Activated CD4-positive, alpha-beta T cell treated with anti-CD3 and anti-CD28 coated beads for 4 hours (primary cell): ENCODE results near the gene TSHZ2.
"Not testable (repeated sequence)": the region's sequence is repeated elsewhere in the genome, so short reads cannot be mapped to it uniquely, and the experiment has no call there.

ENCODE experiments used
- DNase-seq, 2 donors: peaks; one replicate each; pipeline ENCODE4 v3.0.0-alpha.2; 2020

Gene TSHZ2

DNA sequence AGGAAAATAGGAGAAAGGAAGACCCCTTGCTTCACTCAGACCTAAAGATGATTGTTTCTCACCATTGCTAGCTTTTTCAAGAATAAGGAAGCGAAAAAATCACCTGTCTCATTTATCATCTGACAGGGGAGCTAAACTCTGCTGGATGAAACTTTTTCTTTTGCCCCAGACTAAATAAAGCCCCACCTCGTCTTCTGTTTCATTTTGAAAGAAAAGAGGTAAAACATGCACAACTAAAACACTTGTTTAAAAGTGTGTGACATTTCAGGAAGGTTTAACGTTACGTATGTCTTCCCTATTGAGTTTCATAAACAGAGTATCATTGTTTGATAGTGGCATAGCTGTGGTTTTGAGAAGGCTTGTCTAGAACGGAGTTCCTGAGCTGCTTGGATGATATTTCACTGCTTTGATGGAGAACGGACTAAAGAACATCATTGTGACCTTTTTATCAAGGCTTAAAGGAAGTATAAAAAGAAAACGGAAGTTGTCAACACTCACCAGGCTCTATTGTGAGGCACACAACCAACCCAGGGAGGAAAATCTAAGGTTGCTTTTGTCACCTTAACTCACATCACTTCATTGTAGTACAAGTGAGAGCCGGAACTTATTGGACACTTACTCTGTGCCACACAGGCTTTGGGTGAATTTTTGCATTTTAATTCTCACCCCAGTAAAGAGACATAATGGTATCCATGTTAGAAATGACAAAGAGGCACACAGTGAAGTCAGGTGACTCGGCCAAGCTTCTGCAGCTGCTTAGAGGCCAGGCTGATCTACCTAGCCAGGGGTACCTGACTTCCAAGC, 29.5 kb downstream of the TSHZ2 start:
- DNase-seq = peak in 1 of 2 donors; percentile 12

- DNase-seq = no peak
Observed at GRCh38 chr20:53002786-53003185, 30.6 kb downstream of the TSHZ2 start.

DNA sequence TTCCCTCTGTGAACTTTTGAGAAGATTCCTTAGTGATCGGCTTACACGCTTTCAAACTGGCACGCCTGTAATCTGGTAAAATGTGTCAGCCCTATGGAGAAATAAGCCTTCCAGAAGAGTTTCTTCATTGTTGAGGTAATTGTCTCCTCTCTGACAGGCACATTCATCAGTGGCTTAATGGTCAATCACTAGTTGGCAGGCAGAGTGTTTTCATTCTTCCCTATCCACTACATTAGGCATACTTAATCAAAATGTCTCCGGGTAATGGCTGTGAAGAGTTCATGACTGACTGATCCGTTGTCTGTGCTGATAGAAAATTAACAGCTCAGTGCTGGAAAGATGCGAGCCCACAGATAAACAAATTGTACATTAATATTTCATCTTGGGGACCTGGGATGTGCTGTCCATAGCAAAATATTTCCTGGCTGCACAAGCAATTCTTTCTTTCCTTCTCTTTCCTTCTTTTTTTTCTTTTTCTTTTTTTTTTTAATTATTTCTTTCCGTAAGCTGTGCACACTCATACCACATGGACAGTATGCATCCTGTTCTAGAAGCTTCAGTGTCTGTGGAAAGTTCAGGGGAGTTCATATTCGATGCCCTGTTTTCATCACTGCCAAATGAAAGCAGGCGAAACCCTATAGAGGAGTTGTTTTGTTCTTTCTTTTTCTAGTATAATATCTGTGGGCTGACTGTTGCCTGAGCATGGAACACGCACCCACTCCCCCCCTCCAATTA, 31.4 kb downstream of the TSHZ2 start:
- DNase-seq = no peak

DNA sequence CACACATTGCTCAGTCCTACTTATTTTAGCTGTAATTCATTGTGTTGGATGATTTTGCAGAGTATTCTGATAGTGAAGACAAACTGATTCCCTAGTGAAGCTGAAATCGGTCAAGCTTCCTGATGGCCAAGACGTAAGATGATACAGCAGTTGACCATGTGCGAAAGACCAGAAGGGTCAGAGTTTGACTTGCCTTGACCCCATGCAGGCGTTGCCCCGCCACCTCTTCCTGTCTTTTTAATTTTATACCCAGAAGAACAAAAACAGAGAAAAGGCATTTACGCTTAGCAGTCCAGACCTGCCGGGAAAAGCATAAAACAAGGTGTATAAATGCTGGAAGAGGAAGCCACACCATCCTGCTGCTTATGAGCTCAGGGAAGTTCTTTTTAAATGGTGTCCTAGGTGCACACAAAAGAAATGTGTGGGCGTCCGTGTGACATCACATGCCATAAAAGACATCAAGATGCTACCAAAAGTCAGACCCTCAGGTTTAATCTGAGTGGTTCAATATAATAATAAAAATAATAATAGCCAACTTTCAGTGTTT, 32.2 kb downstream of the TSHZ2 start:
- DNase-seq = peak in 1 of 2 donors; percentile 27

- no peak for DNase-seq
Observed at GRCh38 chr20:53009979-53010735, 38.0 kb downstream of the TSHZ2 start.

DNA sequence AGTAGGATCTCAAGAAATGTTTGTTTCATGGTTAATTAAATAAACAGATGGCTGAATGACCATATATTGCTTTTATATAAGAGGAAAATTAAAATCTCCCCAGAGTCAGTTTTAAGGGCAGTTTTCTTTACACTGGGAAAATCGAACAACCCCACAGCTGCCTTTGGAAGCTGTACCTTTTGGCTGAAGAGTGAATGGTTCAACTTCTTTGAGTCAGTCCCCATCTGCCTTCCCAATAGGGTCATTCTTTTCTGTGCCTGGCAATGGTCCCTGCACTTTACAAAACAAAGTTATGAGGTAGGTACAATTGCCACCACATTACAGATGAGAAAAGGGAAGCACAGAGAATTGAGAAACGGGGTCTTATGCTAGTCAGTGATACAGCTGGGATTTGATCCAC, 39.5 kb downstream of the TSHZ2 start:
- no peak for DNase-seq

DNA sequence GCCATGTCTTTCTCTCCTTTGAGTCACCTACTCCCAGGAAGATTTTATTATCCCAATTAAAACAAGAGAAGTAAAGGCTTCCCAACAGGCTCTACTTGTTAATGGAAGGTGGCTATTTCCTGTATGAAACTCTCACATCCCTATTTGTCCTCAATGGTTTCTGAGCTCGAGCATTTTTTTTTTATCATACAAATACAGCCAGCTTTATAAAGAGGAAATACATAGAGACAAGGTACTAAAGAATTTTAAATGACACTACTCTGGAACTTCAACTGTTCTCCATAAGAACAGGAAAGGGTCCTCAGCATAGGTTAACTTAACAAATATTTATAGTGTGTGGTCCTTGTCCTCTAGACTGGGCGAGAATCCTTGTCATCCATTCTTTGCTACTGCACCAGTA, 41.0 kb downstream of the TSHZ2 start:
- no peak for DNase-seq

GRCh38 chr20:53013847-53014246, 41.7 kb downstream of the TSHZ2 start:
- no peak for DNase-seq

- DNase-seq = no peak
Observed at GRCh38 chr20:53016071-53016470, 43.9 kb downstream of the TSHZ2 start.

- no peak for DNase-seq
Observed at GRCh38 chr20:53016534-53017042, 44.4 kb downstream of the TSHZ2 start.

GRCh38 chr20:53017206-53017605, 45.0 kb downstream of the TSHZ2 start:
- no peak for DNase-seq

DNA sequence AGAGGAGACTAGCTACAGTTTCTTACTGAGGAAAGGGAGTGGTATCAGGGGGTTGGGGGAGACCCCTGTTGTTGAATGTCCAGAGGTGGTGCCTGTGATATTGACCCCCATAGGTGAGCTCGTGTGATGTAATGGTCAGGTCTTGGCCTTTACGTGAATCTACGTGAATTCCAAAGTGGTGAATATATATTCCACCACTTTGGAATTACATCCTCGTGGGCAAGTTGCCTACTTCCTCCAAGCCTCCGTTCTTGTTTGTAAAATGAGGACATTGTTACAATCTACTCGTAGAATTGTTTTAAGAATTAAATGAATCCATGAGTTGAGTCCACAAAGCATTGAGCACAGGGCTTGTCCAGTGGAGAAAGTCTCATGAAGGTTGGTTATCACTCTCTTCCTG, 47.3 kb downstream of the TSHZ2 start:
- DNase-seq = no peak

- no peak for DNase-seq
Observed at GRCh38 chr20:53020376-53020775, 48.2 kb downstream of the TSHZ2 start.

DNA sequence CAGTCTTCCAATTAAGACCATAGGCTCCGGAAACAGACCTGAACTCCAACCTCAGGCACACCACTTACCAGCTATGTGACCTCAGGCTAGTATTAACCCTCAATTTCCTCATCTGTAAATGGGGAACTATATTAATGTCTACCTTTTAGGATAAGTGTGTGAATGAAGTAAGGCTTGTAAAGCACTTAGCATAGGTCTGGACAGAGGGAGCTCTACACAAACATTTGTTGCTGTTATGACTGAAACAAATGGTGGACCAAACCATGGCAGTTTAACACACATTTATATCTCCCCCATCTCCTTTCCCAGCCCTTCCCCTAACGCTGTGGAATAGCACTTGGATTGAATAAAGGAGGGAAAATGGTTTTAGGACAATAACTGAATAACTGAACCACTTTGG, 48.7 kb downstream of the TSHZ2 start:
- DNase-seq = no peak

DNA sequence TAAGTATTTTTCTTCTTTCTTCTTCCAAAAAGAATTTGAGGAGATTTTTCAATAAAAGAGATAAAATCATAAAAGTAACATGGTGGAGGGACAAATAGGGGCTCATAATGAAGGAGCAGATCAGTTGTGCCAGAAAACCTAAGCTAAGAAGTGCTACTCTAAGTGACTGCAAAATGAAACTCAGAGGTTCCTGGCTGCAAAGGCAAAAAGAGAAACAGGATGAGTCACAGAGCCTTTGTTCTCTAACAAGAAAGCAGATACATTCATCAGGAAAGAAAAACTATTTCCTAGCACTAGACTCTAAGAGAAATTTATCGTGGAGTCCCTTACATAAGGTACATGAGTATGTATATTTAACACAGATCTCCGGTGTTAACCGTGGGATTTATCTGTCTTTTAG, 49.8 kb downstream of the TSHZ2 start:
- DNase-seq = no peak

- DNase-seq = no peak
Observed at GRCh38 chr20:53023732-53024520, 51.8 kb downstream of the TSHZ2 start.

DNA sequence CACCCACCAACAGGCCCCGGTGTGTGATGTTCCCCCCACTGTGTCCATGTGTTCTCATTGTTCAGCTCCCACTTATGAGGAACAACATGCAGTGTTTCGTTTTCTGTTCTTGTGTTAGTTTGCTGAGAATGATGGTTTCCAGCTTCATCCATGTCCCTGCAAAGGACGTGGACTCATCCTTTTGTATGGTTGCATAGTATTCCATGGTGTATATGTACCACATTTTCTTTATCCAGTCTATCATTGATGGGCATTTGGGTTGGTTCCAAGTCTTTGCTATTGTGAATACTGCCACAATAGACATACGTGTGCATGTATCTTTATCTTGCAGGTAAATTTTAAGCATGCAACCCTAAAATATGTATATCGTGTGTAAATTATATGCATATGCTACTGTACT, 52.5 kb downstream of the TSHZ2 start:
- DNase-seq = not testable (repeated sequence)

DNA sequence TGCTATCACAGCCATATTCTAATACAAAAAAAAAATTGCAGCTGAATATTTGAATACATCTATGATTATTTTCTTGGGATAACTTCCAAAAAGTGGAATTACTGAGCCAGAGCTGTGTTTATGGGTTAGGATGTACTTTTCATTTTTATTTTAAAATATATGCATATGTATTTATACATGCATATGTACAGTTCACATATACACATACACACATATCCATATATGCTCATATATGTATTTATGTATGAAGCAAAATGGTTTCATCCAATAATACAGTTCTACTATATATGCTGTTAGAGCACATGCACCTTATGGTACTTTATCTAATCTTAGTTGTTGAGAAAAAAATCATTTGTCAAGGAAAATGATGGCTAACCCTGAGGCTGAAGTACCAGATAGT, 54.9 kb downstream of the TSHZ2 start:
- no peak for DNase-seq

DNA sequence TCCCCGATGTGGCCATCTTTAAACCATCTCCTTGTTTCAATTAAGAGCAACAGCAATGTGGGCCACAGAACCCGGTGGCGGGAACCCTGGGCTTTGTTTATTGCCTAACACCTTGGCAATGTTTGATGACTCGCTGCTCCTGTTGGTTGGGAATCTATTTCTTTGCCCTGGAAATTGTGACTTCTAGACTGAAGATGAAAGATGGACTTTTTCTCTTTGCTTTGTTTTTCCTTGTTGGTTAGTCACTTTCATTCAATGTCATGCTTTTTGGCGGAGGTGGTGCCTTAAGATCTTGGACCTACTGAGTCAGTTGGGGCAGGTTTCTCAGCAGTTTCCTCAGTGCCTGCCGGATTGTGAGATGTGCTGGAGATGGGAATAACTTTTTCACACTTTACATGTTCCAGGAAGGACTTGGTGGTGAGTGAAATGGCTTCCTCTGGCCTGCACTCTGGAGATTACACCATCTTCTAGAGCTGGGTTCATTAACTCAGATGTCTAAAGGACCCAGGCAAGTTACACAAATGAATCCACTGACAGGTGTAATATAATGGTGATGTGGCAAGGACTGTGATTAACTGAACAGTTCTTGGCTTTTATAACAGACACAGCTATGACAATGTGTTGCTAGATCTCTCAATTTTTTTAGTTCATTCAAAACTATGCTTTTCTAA, 56.3 kb downstream of the TSHZ2 start:
- DNase-seq = peak; percentile 28 to 34

- DNase-seq = peak; percentile 14 to 26
Observed at GRCh38 chr20:53030061-53030460, 57.9 kb downstream of the TSHZ2 start.

GRCh38 chr20:53032046-53032445, 59.9 kb downstream of the TSHZ2 start:
- DNase-seq = no peak

- DNase-seq = no peak
Observed at GRCh38 chr20:53032478-53032932, 60.3 kb downstream of the TSHZ2 start.
